Panc1 (cell line): ENCODE measurements around the gene CYP8B1. TPM values are rescaled to one million over a fixed set of nuclear protein-coding genes. Genes with fewer than 3 reads are reported as not detected.

Experiments used
- ATAC-seq: fragments of 200-7000 bp; cut with Tn5 transposase; 2 replicates; pipeline ENCODE4 v1.9.1; 2020; ENCODE audit warnings: mild to moderate bottlenecking, moderate library complexity
- BruUV-seq: library from RNA; stranded (reverse); fragments of 400-500 nt; replicated peaks from 2 replicates; lab custom pipeline; 2021; lab: Mats Ljungman, UMichigan
- CTCF ChIA-PET: fragments of 300-600 bp; sonication (Branson Sonifier 250); formaldehyde crosslinking; loops from one replicate; lab custom pipeline; 2022; ENCODE audit warnings: antibody characterized with exemption; lab: Charles Lee
- POLR2A ChIA-PET: fragments of 300-600 bp; sonication (Branson Sonifier 250); formaldehyde crosslinking; loops from one replicate; lab custom pipeline; 2022; ENCODE audit warnings: antibody characterized with exemption; lab: Charles Lee
- DNase-seq: peaks from one replicate; pipeline ENCODE4 v3.0.0-alpha.2; 2010; ENCODE audit warnings: low read depth, low spot score
- H3K27ac ChIP-seq: 2 replicates; pipeline ENCODE4 v1.5.1; 2011; ENCODE audit warnings: mild to moderate bottlenecking, low read length, inconsistent platforms
- H3K27me3 ChIP-seq: fragments of 200-500 bp; sonication (Bioruptor generic); 2 replicates; pipeline ENCODE4 v1.6.0; 2014; ENCODE audit warnings: low read length, inconsistent platforms; ENCODE audit not compliant: control insufficient read depth, insufficient read depth
- H3K36me3 ChIP-seq: fragments of 200-500 bp; sonication (Bioruptor generic); 2 replicates; pipeline ENCODE4 v1.5.1; 2014; ENCODE audit warnings: inconsistent platforms, mild to moderate bottlenecking, low read length, moderate library complexity; ENCODE audit not compliant: control insufficient read depth, insufficient read depth
- H3K4me1 ChIP-seq: 2 replicates; pipeline ENCODE4 v1.5.1; 2011; ENCODE audit warnings: inconsistent platforms, mild to moderate bottlenecking, low read length, moderate library complexity; ENCODE audit not compliant: control insufficient read depth, insufficient read depth
- H3K4me3 ChIP-seq, 2 experiments: 2 replicates each; pipeline ENCODE4 v1.5.1; 2011 to 2012; ENCODE audit warnings: low read depth in 2 of 2, low read length in 2 of 2, mild to moderate bottlenecking in 2 of 2, inconsistent platforms in 1 of 2, moderate library complexity in 1 of 2
- H3K9me3 ChIP-seq: fragments of 200-500 bp; sonication (Bioruptor generic); 2 replicates; pipeline ENCODE4 v1.5.1; 2014; ENCODE audit warnings: low read depth, mild to moderate bottlenecking, inconsistent platforms, low read length, moderate library complexity; ENCODE audit not compliant: control insufficient read depth, insufficient read depth
- POLR2AphosphoS5 ChIP-seq: IDR thresholded peaks from 2 replicates; pipeline ENCODE4 v1.6.1; 2012; ENCODE audit warnings: mild to moderate bottlenecking, low read depth, low read length, moderate library complexity
- SIN3A ChIP-seq: IDR thresholded peaks from 2 replicates; pipeline ENCODE4 v1.6.1; 2012; ENCODE audit warnings: low read depth, mild to moderate bottlenecking, low read length, moderate library complexity, borderline replicate concordance; ENCODE audit not compliant: insufficient read depth
- TCF7L2 ChIP-seq: IDR thresholded peaks from 2 replicates; pipeline ENCODE4 v1.6.1; 2011; ENCODE audit warnings: mild to moderate bottlenecking, low read depth, low read length, inconsistent platforms
- in situ Hi-C: cut with HindIII; loops from 2 replicates; pipeline ENCODE4 v1.10.0; 2016; ENCODE audit warnings: low sequenced_read_pairs, low pct_unique_long_range_greater_than_20kb
- intact Hi-C: fragments of 100-400 bp; cut with micrococcal nuclease; formaldehyde crosslinking; loops from one replicate; pipeline ENCODE4 v1.10.0; 2022; ENCODE audit not compliant: unreplicated experiment
- total RNA-seq: library from RNA; stranded (reverse); gene quantifications from one replicate; pipeline ENCODE4 v1.2.1, GENCODE V29; 2021; ENCODE audit not compliant: unreplicated experiment
- TF ChIP-seq, protein P1 (sequence below): fragments of 450-650 bp; IDR thresholded peaks from 2 replicates; pipeline ENCODE4 v1.5.1; 2017; ENCODE audit warnings: mild to moderate bottlenecking
- TF ChIP-seq, protein P2 (sequence below), 2 experiments: IDR thresholded peaks; 2 replicates each; pipeline ENCODE4 v1.6.1; 2011 to 2012; ENCODE audit warnings: low read depth in 2 of 2, control low read depth in 1 of 2, low read length in 1 of 2, mild to moderate bottlenecking in 1 of 2, moderate library complexity in 1 of 2; ENCODE audit not compliant: insufficient read depth in 1 of 2

CYP8B1 gene
- total RNA-seq, 1 experiment from 2014 or later = 0.08 TPM

DNA sequence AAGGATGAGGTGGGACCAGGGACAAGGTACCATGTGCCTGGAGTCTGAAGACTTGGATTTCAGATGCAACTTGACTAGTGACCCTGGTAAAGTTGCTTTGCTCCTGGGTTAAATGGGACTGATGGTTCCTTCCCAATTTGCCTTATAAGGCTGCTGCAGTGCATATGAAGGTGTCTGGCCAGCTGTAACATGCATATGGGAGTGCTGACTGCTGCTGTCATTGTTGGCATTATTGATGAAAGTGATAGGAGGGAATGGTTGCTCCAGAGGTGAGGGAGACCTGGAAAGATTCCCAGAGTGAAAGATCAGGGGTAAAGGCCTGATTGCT, 20.5 kb downstream of the CYP8B1 start:
- Histone ChIP-seq H3K9me3 (no peaks in the 10 kb centered on the region), H3K36me3 (no peaks in the 10 kb centered on the region), H3K27ac (no peak overlapping the region), H3K4me1 (no peaks in the 10 kb centered on the region), H3K4me3 (no peak overlapping the region), H3K27me3 (no peaks in the 10 kb centered on the region)
- in situ Hi-C loops = no loop called here
- ChIA-PET POLR2A (no interaction called here), CTCF (no interaction called here)
- ATAC-seq (no peak), DNase-seq (no peak)
- intact Hi-C loops = no loop called here
- TF ChIP-seq, protein P1, sequence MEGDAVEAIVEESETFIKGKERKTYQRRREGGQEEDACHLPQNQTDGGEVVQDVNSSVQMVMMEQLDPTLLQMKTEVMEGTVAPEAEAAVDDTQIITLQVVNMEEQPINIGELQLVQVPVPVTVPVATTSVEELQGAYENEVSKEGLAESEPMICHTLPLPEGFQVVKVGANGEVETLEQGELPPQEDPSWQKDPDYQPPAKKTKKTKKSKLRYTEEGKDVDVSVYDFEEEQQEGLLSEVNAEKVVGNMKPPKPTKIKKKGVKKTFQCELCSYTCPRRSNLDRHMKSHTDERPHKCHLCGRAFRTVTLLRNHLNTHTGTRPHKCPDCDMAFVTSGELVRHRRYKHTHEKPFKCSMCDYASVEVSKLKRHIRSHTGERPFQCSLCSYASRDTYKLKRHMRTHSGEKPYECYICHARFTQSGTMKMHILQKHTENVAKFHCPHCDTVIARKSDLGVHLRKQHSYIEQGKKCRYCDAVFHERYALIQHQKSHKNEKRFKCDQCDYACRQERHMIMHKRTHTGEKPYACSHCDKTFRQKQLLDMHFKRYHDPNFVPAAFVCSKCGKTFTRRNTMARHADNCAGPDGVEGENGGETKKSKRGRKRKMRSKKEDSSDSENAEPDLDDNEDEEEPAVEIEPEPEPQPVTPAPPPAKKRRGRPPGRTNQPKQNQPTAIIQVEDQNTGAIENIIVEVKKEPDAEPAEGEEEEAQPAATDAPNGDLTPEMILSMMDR = no peak
- no peak for TF ChIP-seq SIN3A
- TF ChIP-seq POLR2AphosphoS5 = no peak
- no peak for TF ChIP-seq TCF7L2
- TF ChIP-seq, protein P2, sequence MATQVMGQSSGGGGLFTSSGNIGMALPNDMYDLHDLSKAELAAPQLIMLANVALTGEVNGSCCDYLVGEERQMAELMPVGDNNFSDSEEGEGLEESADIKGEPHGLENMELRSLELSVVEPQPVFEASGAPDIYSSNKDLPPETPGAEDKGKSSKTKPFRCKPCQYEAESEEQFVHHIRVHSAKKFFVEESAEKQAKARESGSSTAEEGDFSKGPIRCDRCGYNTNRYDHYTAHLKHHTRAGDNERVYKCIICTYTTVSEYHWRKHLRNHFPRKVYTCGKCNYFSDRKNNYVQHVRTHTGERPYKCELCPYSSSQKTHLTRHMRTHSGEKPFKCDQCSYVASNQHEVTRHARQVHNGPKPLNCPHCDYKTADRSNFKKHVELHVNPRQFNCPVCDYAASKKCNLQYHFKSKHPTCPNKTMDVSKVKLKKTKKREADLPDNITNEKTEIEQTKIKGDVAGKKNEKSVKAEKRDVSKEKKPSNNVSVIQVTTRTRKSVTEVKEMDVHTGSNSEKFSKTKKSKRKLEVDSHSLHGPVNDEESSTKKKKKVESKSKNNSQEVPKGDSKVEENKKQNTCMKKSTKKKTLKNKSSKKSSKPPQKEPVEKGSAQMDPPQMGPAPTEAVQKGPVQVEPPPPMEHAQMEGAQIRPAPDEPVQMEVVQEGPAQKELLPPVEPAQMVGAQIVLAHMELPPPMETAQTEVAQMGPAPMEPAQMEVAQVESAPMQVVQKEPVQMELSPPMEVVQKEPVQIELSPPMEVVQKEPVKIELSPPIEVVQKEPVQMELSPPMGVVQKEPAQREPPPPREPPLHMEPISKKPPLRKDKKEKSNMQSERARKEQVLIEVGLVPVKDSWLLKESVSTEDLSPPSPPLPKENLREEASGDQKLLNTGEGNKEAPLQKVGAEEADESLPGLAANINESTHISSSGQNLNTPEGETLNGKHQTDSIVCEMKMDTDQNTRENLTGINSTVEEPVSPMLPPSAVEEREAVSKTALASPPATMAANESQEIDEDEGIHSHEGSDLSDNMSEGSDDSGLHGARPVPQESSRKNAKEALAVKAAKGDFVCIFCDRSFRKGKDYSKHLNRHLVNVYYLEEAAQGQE (IDR thresholded peaks at IDR 0.05; ENCODE audit: insufficient read depth in 1 of 2, low read depth in 2 of 2, low read length in 1 of 2) = no peak
- BruUV-seq = no TSS peak

DNA sequence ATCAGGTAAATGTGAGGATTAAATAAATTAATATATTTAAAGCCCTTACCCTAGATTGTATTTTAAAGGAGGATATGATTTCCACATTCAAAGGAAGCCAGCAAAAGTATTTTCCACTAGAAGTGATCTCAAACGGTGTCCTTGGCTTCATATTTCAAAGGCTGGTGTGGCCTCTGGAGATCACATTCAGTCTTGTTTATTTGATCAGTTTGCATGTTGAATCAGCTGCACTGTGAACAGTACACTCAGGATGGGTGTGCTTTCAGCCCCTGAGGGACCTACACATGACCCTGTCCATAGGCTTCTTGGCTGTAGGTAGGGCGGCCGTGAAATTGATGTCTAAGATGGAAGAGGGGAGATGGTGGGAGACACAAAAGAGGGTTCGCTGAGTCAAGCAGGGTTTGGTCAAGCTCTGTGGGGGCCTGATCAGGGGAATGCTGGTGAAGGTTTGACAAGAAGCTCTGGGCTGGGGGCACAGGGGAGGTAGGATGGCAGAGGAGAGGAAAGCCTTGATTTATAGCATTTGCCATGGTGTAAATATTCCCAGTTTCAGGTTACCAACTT, 21.9 kb downstream of the CYP8B1 start:
- ChIA-PET CTCF (no interaction called here), POLR2A (no interaction called here)
- BruUV-seq = no TSS peak
- ATAC-seq (no peak), DNase-seq (no peak)
- Histone ChIP-seq H3K27me3 (no peaks in the 10 kb centered on the region), H3K27ac (no peak overlapping the region), H3K9me3 (no peaks in the 10 kb centered on the region), H3K4me3 (no peak overlapping the region), H3K4me1 (no peaks in the 10 kb centered on the region), H3K36me3 (no peaks in the 10 kb centered on the region)
- no peak for TF ChIP-seq SIN3A
- TF ChIP-seq, protein P2 (IDR thresholded peaks at IDR 0.05; ENCODE audit: insufficient read depth in 1 of 2, low read depth in 2 of 2, low read length in 1 of 2) = no peak
- TF ChIP-seq, protein P1 = no peak
- TF ChIP-seq POLR2AphosphoS5 = no peak
- TF ChIP-seq TCF7L2 = no peak
- intact Hi-C loops = no loop called here
- in situ Hi-C loops = no loop called here
